CD4-positive, alpha-beta T cell treated with Interleukin-15 for 1 hour (primary cell): Measurements from ENCODE around the gene ANXA2R.

Source experiments
- DNase-seq: peaks from one replicate; pipeline ENCODE4 v3.0.0-alpha.2; 2020

ANXA2R gene

GRCh38 chr5:42995360-42995751 lies 44.8 kb downstream of the ANXA2R start:
- no peak for DNase-seq

GRCh38 chr5:42994555-42995359 lies 45.4 kb downstream of the ANXA2R start:
- DNase-seq = peak; percentile 89

DNA sequence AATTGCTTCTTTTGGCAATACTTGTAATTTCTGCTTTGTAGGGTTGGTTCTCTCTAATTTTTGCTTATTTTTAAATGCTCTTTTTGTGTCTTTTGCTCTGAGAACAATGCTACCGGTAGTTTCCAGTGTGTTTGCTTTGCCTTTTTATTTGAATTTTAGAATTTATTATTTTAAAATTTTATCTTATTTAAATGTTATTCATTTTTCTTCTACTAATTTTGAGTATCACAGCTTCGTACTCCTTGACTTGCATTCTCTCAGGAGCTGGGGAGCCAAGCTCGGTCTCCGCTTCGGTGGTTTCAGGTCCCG lies 45.9 kb downstream of the ANXA2R start:
- no peak for DNase-seq

- DNase-seq = peak; percentile 68
These were observed 46.4 kb downstream of the ANXA2R start for GRCh38 chr5:42993516-42994245.

DNA sequence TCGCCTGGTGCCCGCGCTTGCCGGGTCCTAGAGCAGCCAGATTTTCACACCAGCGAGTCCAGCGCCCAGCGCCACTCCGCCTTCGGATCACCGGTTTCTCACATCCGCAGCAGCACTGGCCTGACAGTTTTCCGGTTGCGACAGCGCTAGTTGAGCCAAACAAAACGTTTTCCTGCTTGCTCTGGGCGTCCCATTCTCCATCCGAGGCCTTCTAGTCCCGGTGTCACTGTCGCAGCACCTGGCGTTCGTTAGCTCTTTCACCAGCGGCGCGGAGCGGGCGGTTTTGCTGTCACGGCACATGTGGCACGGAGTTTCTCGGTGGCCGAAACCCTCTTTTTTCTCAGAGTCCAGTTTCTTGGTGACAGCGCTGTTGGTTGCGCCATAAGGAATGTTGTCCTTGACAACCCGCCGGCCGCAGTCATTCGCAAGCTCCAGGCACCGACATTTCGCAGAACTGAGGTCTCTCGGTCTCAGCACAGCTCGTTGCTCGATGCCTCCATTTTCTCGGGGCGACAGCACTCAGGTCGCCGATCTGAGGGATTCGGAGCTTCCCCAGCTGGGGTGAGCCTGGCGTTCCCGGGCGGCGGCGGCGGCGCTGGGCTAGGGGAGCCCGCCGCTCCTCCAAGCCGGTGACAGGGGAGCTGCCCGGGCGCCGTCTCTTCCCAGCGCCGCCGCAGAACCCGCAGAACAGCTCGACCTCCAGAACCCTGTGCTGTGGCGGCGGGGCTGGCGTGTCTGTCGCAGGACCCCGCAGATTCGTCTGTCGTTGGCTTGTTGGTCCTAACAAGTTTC lies 47.8 kb downstream of the ANXA2R start:
- DNase-seq = peak; percentile 89

DNA sequence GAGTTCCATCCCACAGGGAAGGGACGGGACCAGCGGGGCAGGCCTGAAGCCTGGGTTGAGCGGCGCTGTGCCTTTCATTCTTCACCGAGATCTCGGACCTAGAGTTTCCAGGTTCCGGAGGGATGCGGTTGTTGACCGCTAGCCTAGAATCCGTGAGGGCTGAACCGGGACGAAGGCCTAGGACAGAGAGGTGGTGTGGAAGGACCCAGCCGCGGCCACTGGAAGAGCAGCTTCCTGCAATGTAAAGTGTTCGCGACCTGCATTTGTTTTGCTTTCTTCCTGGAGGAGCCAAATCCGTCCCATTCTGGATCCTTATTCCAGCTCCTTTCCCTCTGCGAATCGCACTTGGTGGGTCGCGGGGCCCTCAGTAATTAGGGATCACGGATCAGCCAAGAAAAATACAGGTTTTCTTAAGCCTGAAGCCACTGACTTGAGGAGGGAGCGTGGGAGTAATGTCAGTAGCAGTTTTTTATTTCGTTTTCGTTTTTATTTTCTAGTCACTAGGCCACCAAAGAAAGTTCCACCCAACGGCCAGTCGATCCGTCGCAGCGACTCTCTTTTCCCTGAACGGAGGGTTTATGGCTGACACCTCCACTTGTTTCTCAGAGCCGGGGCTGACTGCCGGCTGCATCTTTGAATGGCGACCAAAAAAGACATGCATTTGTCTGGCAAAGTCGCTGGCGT lies 48.6 kb downstream of the ANXA2R start:
- DNase-seq = no peak

- no peak for DNase-seq
These were observed 49.2 kb downstream of the ANXA2R start for GRCh38 chr5:42990892-42991291.
